Esophagus muscularis mucosa (tissue), 3 donors: ENCODE measurements around the gene LHFPL6.

Experiments
- CTCF ChIP-seq, 3 experiments: fragments of 200-600 bp in 2 of 3; fragments of 450-650 bp in 1 of 3; sonication (generic) in 2 of 3; IDR thresholded peaks; one replicate each; pipeline ENCODE4 v1.5.1; 2017 to 2019; ENCODE audit warnings: antibody characterized with exemption in 3 of 3, mild to moderate bottlenecking in 2 of 3, moderate library complexity in 1 of 3
- POLR2A ChIP-seq: fragments of 450-650 bp; IDR thresholded peaks from one replicate; pipeline ENCODE4 v1.6.1; 2017; ENCODE audit warnings: antibody characterized with exemption, moderate library complexity, mild to moderate bottlenecking, low read depth

- TF ChIP-seq CTCF (IDR thresholded peaks at IDR 0.05) (no peak), POLR2A (no peak)
Observed at GRCh38 chr13:39336937-39337336, 266.1 kb downstream of the LHFPL6 start.
